WTC11 (cell line): ENCODE measurements around the gene TTC4. TPM values are rescaled to one million over a fixed set of nuclear protein-coding genes. Genes with fewer than 3 reads are reported as not detected.

ENCODE experiments used
- ATAC-seq: fragments of 200-7000 bp; cut with Tn5 transposase; 2 replicates; pipeline ENCODE4 v1.10.0; 2021; ENCODE audit warnings: mild to moderate bottlenecking, moderate library complexity
- CTCF ChIA-PET: fragments of 300-600 bp; sonication (Branson Sonifier 250); formaldehyde crosslinking; loops from one replicate; lab custom pipeline; 2021; ENCODE audit warnings: antibody characterized with exemption; lab: Charles Lee
- POLR2A ChIA-PET: fragments of 350-600 bp; sonication (Branson Sonifier 250); formaldehyde crosslinking; loops from one replicate; lab custom pipeline; 2021; ENCODE audit warnings: antibody characterized with exemption; lab: Charles Lee
- DNase-seq: peaks from one replicate; pipeline ENCODE4 v3.0.0; 2021; ENCODE audit warnings: low spot score
- H3K27ac Mint-ChIP-seq: 2 replicates; pipeline ENCODE4 v1.8.0; 2021; ENCODE audit warnings: mixed read lengths
- H3K27me3 Mint-ChIP-seq: 2 replicates; pipeline ENCODE4 v1.8.0; 2021; ENCODE audit warnings: low read depth, mild to moderate bottlenecking, moderate library complexity, mixed read lengths
- H3K36me3 Mint-ChIP-seq: 2 replicates; pipeline ENCODE4 v1.8.0; 2021; ENCODE audit warnings: mixed read lengths
- H3K4me1 Mint-ChIP-seq: 2 replicates; pipeline ENCODE4 v1.8.0; 2022; ENCODE audit warnings: mixed read lengths
- H3K4me3 Mint-ChIP-seq: 2 replicates; pipeline ENCODE4 v1.8.0; 2021; ENCODE audit warnings: mild to moderate bottlenecking, moderate library complexity, mixed read lengths
- H3K9me3 Mint-ChIP-seq: 2 replicates; pipeline ENCODE4 v1.8.0; 2021; ENCODE audit warnings: mixed read lengths
- AFF4 ChIP-seq: sonication (generic); formaldehyde crosslinking; IDR thresholded peaks from 2 replicates; pipeline ENCODE4 v1.8.1; 2023; ENCODE audit warnings: mild to moderate bottlenecking, missing genetic modification reagents, borderline replicate concordance
- AR ChIP-seq: fragments of 250-450 bp; sonication (Bioruptor Pico); IDR thresholded peaks from 2 replicates; pipeline ENCODE4 v1.9.0; 2021; ENCODE audit warnings: mild to moderate bottlenecking
- ERG ChIP-seq: fragments of 250-450 bp; sonication (Bioruptor Pico); IDR thresholded peaks from 2 replicates; pipeline ENCODE4 v1.8.0; 2021; ENCODE audit warnings: mild to moderate bottlenecking
- FOXP1 ChIP-seq: sonication (generic); formaldehyde crosslinking; IDR thresholded peaks from 2 replicates; pipeline ENCODE4 v1.8.0; 2022; ENCODE audit warnings: missing genetic modification reagents, mild to moderate bottlenecking, moderate library complexity, borderline replicate concordance
- GTF2I ChIP-seq: fragments of 250-450 bp; sonication (Bioruptor Pico); conservative IDR thresholded peaks from 2 replicates; pipeline ENCODE4 v1.4.0; 2021; ENCODE audit warnings: mild to moderate bottlenecking
- NR1H2 ChIP-seq: sonication (generic); formaldehyde crosslinking; IDR thresholded peaks from 2 replicates; pipeline ENCODE4 v1.9.0; 2021; ENCODE audit warnings: mild to moderate bottlenecking, moderate library complexity, missing genetic modification reagents
- NR2C2 ChIP-seq: sonication (generic); formaldehyde crosslinking; IDR thresholded peaks from 2 replicates; pipeline ENCODE4 v1.8.0; 2022; ENCODE audit warnings: mild to moderate bottlenecking, missing genetic modification reagents
- OVOL2 ChIP-seq: fragments of 250-450 bp; sonication (Bioruptor Pico); IDR thresholded peaks from 2 replicates; pipeline ENCODE4 v1.9.0; 2021; ENCODE audit warnings: mild to moderate bottlenecking, borderline replicate concordance
- SMAD4 ChIP-seq: sonication (generic); formaldehyde crosslinking; IDR thresholded peaks from 2 replicates; pipeline ENCODE4 v1.8.0; 2022; ENCODE audit warnings: mild to moderate bottlenecking, missing genetic modification reagents
- SOX15 ChIP-seq: fragments of 250-450 bp; sonication (Bioruptor Pico); IDR thresholded peaks from 2 replicates; pipeline ENCODE4 v1.9.0; 2021; ENCODE audit warnings: mild to moderate bottlenecking
- ZBTB21 ChIP-seq: sonication (generic); formaldehyde crosslinking; IDR thresholded peaks from 2 replicates; pipeline ENCODE4 v1.8.1; 2023; ENCODE audit warnings: mild to moderate bottlenecking, missing genetic modification reagents, borderline replicate concordance
- ZNF219 ChIP-seq: sonication (generic); formaldehyde crosslinking; IDR thresholded peaks from 2 replicates; pipeline ENCODE4 v1.8.0; 2023; ENCODE audit warnings: missing genetic modification reagents, mild to moderate bottlenecking, borderline replicate concordance
- ZNF232 ChIP-seq: sonication (generic); formaldehyde crosslinking; IDR thresholded peaks from 2 replicates; pipeline ENCODE4 v1.8.0; 2022; ENCODE audit warnings: mild to moderate bottlenecking, missing genetic modification reagents
- ZNF263 ChIP-seq: sonication (generic); formaldehyde crosslinking; IDR thresholded peaks from 2 replicates; pipeline ENCODE4 v1.8.1; 2022; ENCODE audit warnings: low read depth, mild to moderate bottlenecking, moderate library complexity, missing genetic modification reagents
- ZNF281 ChIP-seq: sonication (generic); formaldehyde crosslinking; IDR thresholded peaks from 2 replicates; pipeline ENCODE4 v1.8.0; 2023; ENCODE audit warnings: mild to moderate bottlenecking, missing genetic modification reagents
- ZNF671 ChIP-seq: fragments of 250-450 bp; sonication (Bioruptor Pico); IDR thresholded peaks from 2 replicates; pipeline ENCODE4 v1.8.0; 2021; ENCODE audit warnings: mild to moderate bottlenecking
- total RNA-seq: library from RNA; stranded (reverse); gene quantifications from 3 replicates; pipeline ENCODE4 v1.2.3, GENCODE V29; 2021
- TF ChIP-seq, protein P1 (sequence below): fragments of 250-450 bp; sonication (Bioruptor Pico); IDR thresholded peaks from 2 replicates; pipeline ENCODE4 v1.9.0; 2021; ENCODE audit warnings: moderate library complexity, mild to moderate bottlenecking, inconsistent platforms, borderline replicate concordance
- TF ChIP-seq, protein P2 (sequence below): sonication (generic); formaldehyde crosslinking; IDR thresholded peaks from 2 replicates; pipeline ENCODE4 v1.8.1; 2022; ENCODE audit warnings: mild to moderate bottlenecking, missing genetic modification reagents, moderate library complexity, borderline replicate concordance

TTC4 gene
- total RNA-seq, 1 experiment from 2014 or later, result 18.8 TPM

DNA sequence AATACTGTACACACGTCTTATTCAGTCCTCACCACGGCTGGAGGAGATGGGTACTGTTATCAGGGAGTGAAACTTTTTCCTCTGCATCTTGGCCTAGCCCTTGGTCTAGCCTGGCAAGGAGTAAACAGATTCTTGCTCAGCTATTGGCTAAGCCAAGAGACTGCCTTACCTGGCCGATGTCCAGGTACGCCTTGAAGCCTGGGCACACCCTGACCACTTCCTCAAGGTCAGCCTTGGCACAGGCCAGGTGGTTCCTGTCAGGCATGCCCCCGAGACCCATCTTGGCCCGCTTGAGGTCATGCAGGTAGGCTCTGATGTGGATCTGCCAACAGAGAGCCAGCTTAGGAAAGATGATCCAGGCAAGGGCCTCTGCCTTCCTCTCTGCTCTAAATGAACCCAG is 66.5 kb downstream of the TTC4 start:
- ChIA-PET POLR2A (no interaction called here), CTCF (interaction anchor here (1.4 to 2.3 kb wide), 3 partner anchors 7 to 20 kb away, joined by 3 to 26 read pairs (median 9); no protein-coding TSS in a partner anchor)
- DNase-seq (no peak), ATAC-seq (no peak)
- no peaks in the 10 kb centered on the region for H3K36me3 Mint-ChIP-seq
- no peak overlapping the region for H3K27ac Mint-ChIP-seq
- TF ChIP-seq ERG (no peak), ZNF219 (CRISPR knock-in tag) (no peak), ZNF671 (no peak), FOXP1 (CRISPR knock-in tag) (no peak)
- H3K4me1 Mint-ChIP-seq, result peaks cover 5% of the 10 kb centered on the region; the same call in 1 of the 2 replicates
- H3K27me3 Mint-ChIP-seq, result peaks cover 55% of the 10 kb centered on the region
- no peaks in the 10 kb centered on the region for H3K9me3 Mint-ChIP-seq
- peak overlapping the region; percentile 52 for H3K4me3 Mint-ChIP-seq

DNA sequence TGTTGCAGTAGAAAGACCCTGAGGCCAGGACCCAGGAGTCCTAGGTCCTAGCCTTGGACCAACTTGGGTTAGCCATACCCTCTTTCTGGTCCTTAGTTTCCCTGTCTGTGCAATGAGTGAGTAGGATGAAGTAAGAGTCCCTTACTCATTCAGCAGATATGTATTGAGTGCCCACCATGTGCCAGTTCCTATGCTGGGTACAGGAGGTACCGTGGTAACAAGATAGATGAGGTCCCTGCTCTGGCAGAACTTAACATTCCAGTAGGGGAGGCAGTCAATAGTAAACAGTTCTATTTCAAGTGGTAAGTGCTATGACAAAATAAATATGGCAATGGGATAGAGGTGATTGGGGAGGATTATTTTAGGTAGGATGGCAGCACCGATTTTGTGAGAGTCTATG is 66.9 kb downstream of the TTC4 start:
- CTCF ChIA-PET, result no interaction called here
- Mint-ChIP-seq H3K27me3 (peaks cover 57% of the 10 kb centered on the region), H3K9me3 (no peaks in the 10 kb centered on the region), H3K4me1 (peaks cover 5% of the 10 kb centered on the region; the same call in 1 of the 2 replicates), H3K4me3 (no peak overlapping the region), H3K27ac (no peak overlapping the region), H3K36me3 (no peaks in the 10 kb centered on the region)
- DNase-seq (no peak), ATAC-seq (no peak)
- POLR2A ChIA-PET, result no interaction called here
- TF ChIP-seq ZBTB21 (CRISPR knock-in tag), result no peak
- no peak for TF ChIP-seq SOX15 (CRISPR knock-in tag)
- TF ChIP-seq OVOL2, result no peak
- no peak for TF ChIP-seq AFF4 (CRISPR knock-in tag)
- TF ChIP-seq, protein P1, sequence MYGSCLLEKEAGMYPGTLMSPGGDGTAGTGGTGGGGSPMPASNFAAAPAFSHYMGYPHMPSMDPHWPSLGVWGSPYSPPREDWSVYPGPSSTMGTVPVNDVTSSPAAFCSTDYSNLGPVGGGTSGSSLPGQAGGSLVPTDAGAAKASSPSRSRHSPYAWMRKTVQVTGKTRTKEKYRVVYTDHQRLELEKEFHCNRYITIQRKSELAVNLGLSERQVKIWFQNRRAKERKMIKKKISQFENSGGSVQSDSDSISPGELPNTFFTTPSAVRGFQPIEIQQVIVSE (CRISPR knock-in tag), result no peak
- TF ChIP-seq, protein P2, sequence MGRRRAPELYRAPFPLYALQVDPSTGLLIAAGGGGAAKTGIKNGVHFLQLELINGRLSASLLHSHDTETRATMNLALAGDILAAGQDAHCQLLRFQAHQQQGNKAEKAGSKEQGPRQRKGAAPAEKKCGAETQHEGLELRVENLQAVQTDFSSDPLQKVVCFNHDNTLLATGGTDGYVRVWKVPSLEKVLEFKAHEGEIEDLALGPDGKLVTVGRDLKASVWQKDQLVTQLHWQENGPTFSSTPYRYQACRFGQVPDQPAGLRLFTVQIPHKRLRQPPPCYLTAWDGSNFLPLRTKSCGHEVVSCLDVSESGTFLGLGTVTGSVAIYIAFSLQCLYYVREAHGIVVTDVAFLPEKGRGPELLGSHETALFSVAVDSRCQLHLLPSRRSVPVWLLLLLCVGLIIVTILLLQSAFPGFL (CRISPR knock-in tag), result no peak
- TF ChIP-seq AR (CRISPR knock-in tag), result no peak
- TF ChIP-seq SMAD4 (CRISPR knock-in tag), result no peak
- no peak for TF ChIP-seq ZNF281
- no peak for TF ChIP-seq ZNF263 (CRISPR knock-in tag)
- TF ChIP-seq GTF2I (CRISPR knock-in tag), result no peak
- no peak for TF ChIP-seq NR2C2 (CRISPR knock-in tag)
- TF ChIP-seq ZNF232, result no peak
- TF ChIP-seq NR1H2 (CRISPR knock-in tag), result no peak
